GM12878 (cell line): ENCODE measurements around the gene LIN7A. TPM values are rescaled to one million over a fixed set of nuclear protein-coding genes. Genes with fewer than 3 reads are reported as not detected.

Experiments
- CUX1 ChIP-seq: IDR thresholded peaks from 2 replicates; pipeline ENCODE4 v1.6.1; 2012; ENCODE audit warnings: improper control_type of control experiment, low read depth, low read length; ENCODE audit not compliant: insufficient replicate concordance
- FOXM1 ChIP-seq: IDR thresholded peaks from 2 replicates; pipeline ENCODE4 v1.6.1; 2012; ENCODE audit warnings: low read depth, mild to moderate bottlenecking, inconsistent platforms, low read length, moderate library complexity
- JUNB ChIP-seq: IDR thresholded peaks from 2 replicates; pipeline ENCODE4 v1.6.1; 2016; ENCODE audit warnings: antibody characterized with exemption, mild to moderate bottlenecking
- MAX ChIP-seq: IDR thresholded peaks from 2 replicates; pipeline ENCODE4 v1.6.1; 2012; ENCODE audit warnings: low read depth, low read length, improper control_type of control experiment
- NR2F1 ChIP-seq: fragments of 450-650 bp; conservative IDR thresholded peaks from 2 replicates; pipeline ENCODE4 v1.6.1; 2017; ENCODE audit warnings: mild to moderate bottlenecking
- PRDM15 ChIP-seq: fragments of 450-650 bp; formaldehyde crosslinking; IDR thresholded peaks from 2 replicates; pipeline ENCODE4 v1.4.0; 2020; ENCODE audit warnings: mild to moderate bottlenecking, moderate library complexity
- RELA ChIP-seq: fragments of 450-650 bp; IDR thresholded peaks from 2 replicates; pipeline ENCODE4 v1.8.0; 2014; ENCODE audit warnings: borderline replicate concordance; ENCODE audit not compliant: partially characterized antibody
- SRF ChIP-seq, 2 experiments: IDR thresholded peaks; 2 replicates each; pipeline ENCODE4 v1.6.1; 2011; ENCODE audit warnings: low read depth in 2 of 2, low read length in 2 of 2, mild to moderate bottlenecking in 1 of 2, moderate library complexity in 1 of 2
- TAF1 ChIP-seq: IDR thresholded peaks from 2 replicates; pipeline ENCODE4 v1.6.1; 2011; ENCODE audit warnings: mild to moderate bottlenecking, low read depth, low read length, borderline replicate concordance
- USF2 ChIP-seq: IDR thresholded peaks from 2 replicates; pipeline ENCODE4 v1.6.1; 2011; ENCODE audit warnings: low read depth, low read length, improper control_type of control experiment, borderline replicate concordance
- ZNF207 ChIP-seq: fragments of 450-650 bp; IDR thresholded peaks from 2 replicates; pipeline ENCODE4 v1.6.1; 2014; ENCODE audit warnings: antibody characterized with exemption, mild to moderate bottlenecking, borderline replicate concordance
- polyA plus RNA-seq, 11 experiments: library from polyadenylated mRNA; depleted of rRNA in 4 of 11; unstranded in 6 of 11; stranded (reverse) in 5 of 11; fragments of >200 nt; fragmentation: Nextera tagmentation in 4 of 11; fragmentation: Illumina TruSeq in 1 of 11; extraction: Ambion mirVana in 4 of 11; extraction: Trizol in 1 of 11; gene quantifications; 1 replicate in 1 of 11; 2 replicates in 10 of 11; pipeline versions ENCODE4 v1.2.1 to v1.2.3, GENCODE V29; 2011 to 2016; ENCODE audit warnings: inconsistent platforms in 2 of 11, missing spikeins in 2 of 11, low read depth in 1 of 11
- total RNA-seq, 4 experiments: library from RNA; depleted of rRNA in 3 of 4; stranded (reverse); fragments of >200 nt in 3 of 4; fragmentation: Illumina TruSeq in 1 of 4; extraction: Trizol in 1 of 4; gene quantifications; 2 replicates each; pipeline versions ENCODE4 v1.2.1 to v1.2.3, GENCODE V29; 2013 to 2021

The LIN7A gene
- total and polyA plus RNA-seq, 10 of the 15 experiments (the other 5 are each of a cell fraction or from before 2014, with no cell fraction given), result 0.04 to 0.93 (median 0.35) TPM; not detected in 1

DNA sequence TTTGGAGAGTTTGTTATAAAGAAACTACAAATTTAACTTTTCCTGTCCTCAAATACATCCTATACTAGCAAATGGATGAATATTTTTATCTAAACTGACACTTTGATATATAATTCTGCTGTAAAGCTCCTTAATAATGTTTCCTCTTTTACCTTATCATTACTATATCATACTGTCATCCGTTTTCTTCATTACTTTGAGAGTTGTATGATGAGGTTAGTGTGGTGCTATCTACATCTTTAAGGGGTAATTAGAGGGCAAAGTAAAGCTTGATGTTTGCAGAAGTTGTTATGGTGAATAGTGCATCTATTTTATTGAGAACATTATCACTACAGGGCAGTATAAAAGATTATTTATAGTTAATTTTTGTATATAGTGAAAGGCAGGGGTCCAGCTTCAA lies 36.1 kb downstream of the LIN7A start (continued):
- TF ChIP-seq CUX1, result no peak
- no peak for TF ChIP-seq JUNB
- TF ChIP-seq NR2F1, result no peak
- no peak for TF ChIP-seq FOXM1
- TF ChIP-seq RELA, result no peak
- no peak for TF ChIP-seq TAF1
- TF ChIP-seq ZNF207, result no peak
- TF ChIP-seq PRDM15 (CRISPR knock-in tag), result no peak
- no peak for TF ChIP-seq MAX
- TF ChIP-seq USF2, result no peak
- no peak for TF ChIP-seq SRF (IDR thresholded peaks at IDR 0.05; ENCODE audit: low read depth in 2 of 2, low read length in 2 of 2)
